Activated T-cell treated with anti-CD3 and anti-CD28 coated beads, Interleukin-2, amount 50 U/mL, for 24 hours (primary cell): ENCODE data around the gene ASPSCR1.

ENCODE experiments used
- DNase-seq: peaks from one replicate; pipeline ENCODE4 v3.0.0-alpha.2; 2020
- H3K27ac Mint-ChIP-seq: 2 replicates; pipeline ENCODE4 v1.8.0; 2020; ENCODE audit warnings: mild to moderate bottlenecking, mixed read lengths
- H3K27me3 Mint-ChIP-seq: 2 replicates; pipeline ENCODE4 v1.8.0; 2020; ENCODE audit warnings: mixed read lengths
- H3K36me3 Mint-ChIP-seq: 2 replicates; pipeline ENCODE4 v1.8.0; 2020; ENCODE audit warnings: low read depth, mixed read lengths
- H3K4me1 Mint-ChIP-seq: 2 replicates; pipeline ENCODE4 v1.8.0; 2020; ENCODE audit warnings: low read depth, mixed read lengths
- H3K4me3 Mint-ChIP-seq: 2 replicates; pipeline ENCODE4 v1.8.0; 2020; ENCODE audit warnings: mild to moderate bottlenecking, moderate library complexity, mixed read lengths
- H3K9me3 Mint-ChIP-seq: 2 replicates; pipeline ENCODE4 v1.8.0; 2020; ENCODE audit warnings: mixed read lengths

ASPSCR1 gene

DNA sequence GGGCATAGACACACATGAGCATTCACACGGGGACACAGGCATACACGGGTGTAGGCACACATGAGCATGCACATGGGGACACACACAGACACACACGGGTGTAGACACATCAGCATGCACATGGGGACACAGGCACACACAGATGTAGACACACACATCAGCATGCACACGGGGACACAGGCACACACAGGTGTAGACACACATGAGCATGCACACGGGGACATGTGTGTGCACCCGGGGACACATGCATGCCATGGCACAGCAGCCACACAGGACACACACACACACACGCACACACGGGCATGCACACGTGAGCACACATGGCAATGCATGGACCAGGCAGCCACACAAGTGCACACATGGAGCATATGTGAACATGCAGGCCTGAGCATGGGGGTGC, 65.2 kb downstream of the ASPSCR1 start:
- Mint-ChIP-seq H3K27ac (no peak overlapping the region), H3K9me3 (no peaks in the 10 kb centered on the region), H3K36me3 (peaks cover 7% of the 10 kb centered on the region), H3K4me1 (peaks cover 14% of the 10 kb centered on the region), H3K27me3 (no peaks in the 10 kb centered on the region), H3K4me3 (no peak overlapping the region)
- DNase-seq = no peak

DNA sequence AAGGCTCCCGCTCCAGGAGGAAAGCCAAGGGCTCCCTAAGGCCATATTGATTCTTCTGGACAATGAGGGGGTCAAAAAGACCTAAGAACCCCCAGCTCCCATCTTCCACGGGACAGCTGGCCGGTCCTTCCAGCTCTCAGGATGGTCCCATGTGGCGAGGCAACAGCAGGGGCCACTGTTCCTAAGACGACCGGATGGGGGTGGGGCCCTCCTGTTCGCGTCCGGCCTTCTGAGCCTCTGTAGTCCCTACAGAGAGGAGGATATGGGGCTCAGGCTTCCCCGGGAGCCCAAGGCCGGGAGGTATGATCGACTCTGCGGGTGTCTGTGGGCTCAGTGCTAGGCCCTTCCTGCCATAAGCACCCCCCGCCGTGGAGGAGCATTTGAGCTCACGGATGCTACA, 66.1 kb downstream of the ASPSCR1 start:
- Mint-ChIP-seq H3K4me3 (no peak overlapping the region), H3K36me3 (peaks cover 9% of the 10 kb centered on the region), H3K27me3 (no peaks in the 10 kb centered on the region), H3K4me1 (peaks cover 9% of the 10 kb centered on the region), H3K27ac (no peak overlapping the region), H3K9me3 (no peaks in the 10 kb centered on the region)
- no peak for DNase-seq

DNA sequence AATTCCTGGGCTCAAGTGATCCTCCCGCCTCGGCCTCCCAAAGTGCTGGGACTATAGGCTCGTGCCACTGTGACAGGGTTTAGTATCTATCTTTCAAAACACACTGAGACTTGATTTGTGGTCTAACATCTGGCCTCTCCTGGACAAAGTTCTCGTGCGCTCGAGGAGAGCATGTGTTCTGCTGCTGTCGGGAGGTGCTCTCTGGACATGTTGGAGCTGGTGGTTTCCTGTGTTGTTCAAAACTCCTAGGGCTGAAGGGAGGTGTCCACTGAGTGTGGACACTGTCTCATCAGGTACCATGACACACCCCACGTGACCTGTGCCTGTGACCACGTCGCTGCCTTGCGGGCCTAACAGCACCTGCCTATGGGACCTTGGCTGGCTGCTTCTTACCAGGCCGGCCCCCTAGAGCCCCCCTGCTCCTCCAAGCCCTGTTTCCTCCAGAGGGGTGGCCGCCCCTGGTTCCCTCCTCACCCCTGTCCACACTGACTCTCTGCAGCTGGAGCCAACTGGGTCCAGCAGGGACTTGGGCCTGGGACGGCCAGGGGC, 68.6 kb downstream of the ASPSCR1 start:
- Mint-ChIP-seq H3K27ac (no peak overlapping the region), H3K27me3 (no peaks in the 10 kb centered on the region), H3K9me3 (no peaks in the 10 kb centered on the region), H3K36me3 (peaks cover 17% of the 10 kb centered on the region), H3K4me3 (no peak overlapping the region), H3K4me1 (peaks cover 14% of the 10 kb centered on the region)
- no peak for DNase-seq

DNA sequence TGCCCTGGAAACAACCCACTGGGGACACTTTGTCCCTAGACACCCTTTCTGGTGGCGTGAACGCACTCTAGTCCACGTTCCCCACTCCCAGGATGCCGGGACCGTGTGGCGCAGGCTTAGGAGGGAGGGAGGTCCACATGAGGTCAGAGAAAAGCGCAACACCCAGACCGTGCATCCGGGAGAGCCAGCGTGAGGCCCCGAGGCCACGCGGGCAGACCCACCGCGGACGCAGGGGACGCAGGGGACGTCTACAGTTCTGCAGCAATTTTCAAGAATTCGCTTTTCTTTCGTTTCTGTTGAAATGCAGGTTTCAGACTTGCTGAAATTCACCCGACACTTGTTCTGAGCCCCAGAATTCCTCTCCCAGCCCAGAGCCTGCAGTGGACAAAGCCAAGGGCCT, 69.5 kb downstream of the ASPSCR1 start:
- H3K4me3 Mint-ChIP-seq = no peak overlapping the region
- no peaks in the 10 kb centered on the region for H3K27me3 Mint-ChIP-seq

DNA sequence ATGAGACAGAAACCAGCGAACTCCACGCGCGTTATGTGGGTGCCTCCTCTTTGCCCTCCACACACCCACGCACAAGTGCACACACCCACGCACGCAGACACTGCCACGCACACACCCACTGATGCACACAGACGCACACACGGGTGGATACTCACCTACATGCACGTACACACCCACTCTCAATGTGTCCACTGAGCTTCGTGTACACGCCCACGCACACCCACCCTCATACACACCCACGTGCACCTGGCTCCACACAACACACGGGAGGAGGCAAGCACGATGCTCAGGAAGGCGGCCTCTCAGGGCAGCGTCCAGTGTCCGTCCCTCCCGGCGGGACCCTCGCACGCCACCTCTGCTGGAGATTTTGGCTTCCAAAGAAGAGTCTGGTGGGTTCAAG, 70.0 kb downstream of the ASPSCR1 start:
- peaks cover 14% of the 10 kb centered on the region for H3K4me1 Mint-ChIP-seq
- no peak overlapping the region for H3K27ac Mint-ChIP-seq
- H3K9me3 Mint-ChIP-seq = no peaks in the 10 kb centered on the region
- H3K36me3 Mint-ChIP-seq = peaks cover 19% of the 10 kb centered on the region
- no peak overlapping the region for H3K4me3 Mint-ChIP-seq
- no peaks in the 10 kb centered on the region for H3K27me3 Mint-ChIP-seq
- DNase-seq = no peak

More for the DNA sequence above, 69.5 kb downstream of the ASPSCR1 start:
- no peaks in the 10 kb centered on the region for H3K9me3 Mint-ChIP-seq
- DNase-seq = no peak
- H3K4me1 Mint-ChIP-seq = peaks cover 14% of the 10 kb centered on the region
- H3K36me3 Mint-ChIP-seq = peaks cover 17% of the 10 kb centered on the region
- no peak overlapping the region for H3K27ac Mint-ChIP-seq

DNA sequence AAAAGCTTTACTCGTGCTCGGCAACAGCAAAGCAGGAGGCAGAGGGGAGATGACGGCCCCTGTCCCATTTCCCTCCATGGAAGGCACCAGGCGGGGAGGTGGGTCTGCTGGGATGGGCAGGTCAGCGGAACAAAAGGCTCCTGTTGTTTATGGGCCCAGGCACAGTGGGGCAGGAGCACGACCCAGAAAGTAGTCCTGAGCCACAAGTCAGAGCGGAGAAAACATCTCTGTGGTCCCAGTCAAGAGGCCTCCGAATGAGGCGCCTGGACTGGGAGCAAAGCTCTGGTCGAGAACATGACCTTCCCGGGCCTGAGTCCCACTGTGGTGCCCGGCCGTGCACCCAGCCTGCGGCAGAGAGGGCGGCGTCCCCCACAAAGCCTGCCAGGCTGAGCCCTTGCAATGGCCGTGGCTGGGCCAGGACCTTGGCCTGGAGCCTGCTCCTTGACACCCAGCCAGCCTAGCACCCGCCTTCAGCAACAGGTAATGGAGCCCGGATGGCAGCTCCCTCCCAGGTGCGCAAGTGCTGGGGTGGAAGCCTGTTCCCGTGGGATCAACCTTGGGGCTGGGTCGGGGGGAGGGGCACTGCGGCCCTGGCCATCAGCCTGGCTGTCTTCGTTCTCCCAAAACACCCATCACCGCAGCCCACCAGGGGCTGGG, 70.6 kb downstream of the ASPSCR1 start:
- Mint-ChIP-seq H3K27me3 (no peaks in the 10 kb centered on the region), H3K9me3 (no peaks in the 10 kb centered on the region), H3K4me3 (no peak overlapping the region), H3K36me3 (peaks cover 19% of the 10 kb centered on the region), H3K4me1 (peaks cover 18% of the 10 kb centered on the region), H3K27ac (no peak overlapping the region)
- DNase-seq = no peak

DNA sequence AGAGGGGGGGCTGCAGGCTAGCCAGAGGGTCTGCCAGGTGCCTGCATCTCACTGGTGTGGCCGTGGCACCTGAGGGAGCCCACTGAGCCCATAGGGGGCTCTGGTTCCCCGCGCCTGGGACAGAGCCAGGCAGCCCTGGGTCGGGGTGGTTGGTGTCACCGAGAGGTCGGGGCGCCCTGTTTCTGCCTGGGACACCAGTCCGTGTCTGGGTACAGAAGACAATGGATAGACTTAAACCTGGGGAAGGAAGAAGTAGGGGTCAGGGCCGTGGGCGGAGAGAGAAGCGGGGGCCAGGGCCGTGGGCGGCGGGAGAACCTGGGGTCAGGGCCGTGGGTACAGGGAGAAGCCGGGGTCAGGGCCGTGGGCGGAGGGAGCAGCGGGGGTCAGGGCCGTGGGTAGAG, 71.1 kb downstream of the ASPSCR1 start:
- Mint-ChIP-seq H3K4me1 (peaks cover 24% of the 10 kb centered on the region), H3K27ac (no peak overlapping the region)

DNA sequence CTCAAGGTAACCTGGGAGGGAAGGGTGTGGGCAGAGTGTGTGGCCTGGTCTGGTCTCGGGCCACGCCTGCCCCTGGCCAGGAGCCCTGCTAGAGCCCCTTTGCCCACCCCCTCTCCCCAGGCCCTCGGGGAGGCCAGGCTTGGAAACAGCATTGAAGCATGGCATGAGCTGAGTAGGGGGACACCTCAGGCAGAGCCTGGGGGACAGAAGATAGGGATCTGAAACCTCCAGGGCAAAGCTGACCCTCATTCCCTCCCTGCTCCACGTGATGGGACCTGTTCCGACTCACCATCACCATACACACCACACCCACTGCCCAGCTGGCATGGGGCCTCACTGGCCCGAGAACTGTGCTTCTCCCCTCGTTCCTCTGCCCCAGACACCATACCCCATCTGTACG, 71.7 kb downstream of the ASPSCR1 start:
- H3K9me3 Mint-ChIP-seq = no peaks in the 10 kb centered on the region
- no peak overlapping the region for H3K4me3 Mint-ChIP-seq
- peaks cover 27% of the 10 kb centered on the region for H3K36me3 Mint-ChIP-seq
- DNase-seq = no peak
- no peak overlapping the region for H3K27ac Mint-ChIP-seq
- H3K4me1 Mint-ChIP-seq = peaks cover 26% of the 10 kb centered on the region
- H3K27me3 Mint-ChIP-seq = no peaks in the 10 kb centered on the region

More for the DNA sequence above, 71.1 kb downstream of the ASPSCR1 start:
- H3K36me3 Mint-ChIP-seq = peaks cover 22% of the 10 kb centered on the region
- H3K9me3 Mint-ChIP-seq = no peaks in the 10 kb centered on the region
- no peak for DNase-seq
- H3K27me3 Mint-ChIP-seq = no peaks in the 10 kb centered on the region
- H3K4me3 Mint-ChIP-seq = no peak overlapping the region

DNA sequence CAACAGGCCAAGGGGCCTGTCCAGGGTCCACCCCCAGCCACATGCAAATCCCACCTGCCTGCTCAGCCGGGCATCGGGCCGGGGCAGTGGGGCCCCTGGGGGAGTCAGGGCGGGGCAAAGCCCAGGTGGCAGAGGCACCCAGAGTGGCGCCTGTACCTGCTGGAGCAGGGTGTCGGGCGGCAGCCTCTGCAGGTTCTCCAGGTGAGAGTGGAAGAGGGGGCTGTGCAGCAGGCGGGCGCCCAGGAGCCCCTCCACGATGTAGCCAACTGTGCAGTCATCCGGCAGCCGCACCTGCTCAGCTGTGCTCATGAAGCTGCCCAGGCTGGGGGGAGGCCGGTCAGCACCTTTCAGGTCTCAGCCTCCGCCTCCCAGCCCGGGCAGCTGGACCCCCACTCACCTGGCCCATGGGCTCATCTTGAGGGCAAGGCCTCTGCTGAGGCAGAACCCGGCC, 72.1 kb downstream of the ASPSCR1 start:
- DNase-seq = no peak
- H3K9me3 Mint-ChIP-seq = no peaks in the 10 kb centered on the region
- H3K27ac Mint-ChIP-seq = no peak overlapping the region
- H3K4me3 Mint-ChIP-seq = peak overlapping the region; percentile 86
- H3K27me3 Mint-ChIP-seq = no peaks in the 10 kb centered on the region
- peaks cover 26% of the 10 kb centered on the region for H3K4me1 Mint-ChIP-seq
- peaks cover 32% of the 10 kb centered on the region for H3K36me3 Mint-ChIP-seq

DNA sequence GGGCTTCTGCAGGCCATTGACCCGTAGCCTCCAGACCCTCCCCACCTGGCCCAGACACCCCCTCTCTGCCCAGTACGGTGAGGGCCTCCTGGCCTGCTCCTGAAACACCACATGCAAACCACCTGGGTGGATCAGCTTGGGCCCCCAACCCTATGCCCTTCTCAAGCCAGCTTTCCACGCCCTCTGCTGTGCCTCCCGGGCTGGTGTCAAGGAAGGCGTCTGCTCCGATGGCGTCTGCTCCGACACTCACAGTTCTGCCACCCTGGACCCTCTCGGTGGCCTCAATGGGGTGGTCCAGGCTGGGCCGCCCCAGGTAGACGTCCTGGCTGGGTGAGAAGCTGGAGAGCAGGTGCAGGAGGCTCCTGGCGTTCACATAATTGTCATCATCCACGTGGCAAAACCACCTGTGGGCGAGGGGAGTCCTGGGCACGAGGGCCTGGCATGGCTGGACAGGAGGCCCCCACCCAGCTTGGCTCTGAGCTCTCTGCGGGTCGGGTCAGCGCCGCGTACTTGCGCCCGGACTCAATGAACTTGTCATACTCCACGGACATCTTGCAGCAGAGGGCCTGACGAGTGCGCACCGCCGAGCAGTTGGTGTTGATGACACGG, 72.8 kb downstream of the ASPSCR1 start:
- Mint-ChIP-seq H3K4me3 (peak overlapping the region; percentile 86), H3K27ac (peak overlapping the region; percentile 89), H3K9me3 (no peaks in the 10 kb centered on the region)

DNA sequence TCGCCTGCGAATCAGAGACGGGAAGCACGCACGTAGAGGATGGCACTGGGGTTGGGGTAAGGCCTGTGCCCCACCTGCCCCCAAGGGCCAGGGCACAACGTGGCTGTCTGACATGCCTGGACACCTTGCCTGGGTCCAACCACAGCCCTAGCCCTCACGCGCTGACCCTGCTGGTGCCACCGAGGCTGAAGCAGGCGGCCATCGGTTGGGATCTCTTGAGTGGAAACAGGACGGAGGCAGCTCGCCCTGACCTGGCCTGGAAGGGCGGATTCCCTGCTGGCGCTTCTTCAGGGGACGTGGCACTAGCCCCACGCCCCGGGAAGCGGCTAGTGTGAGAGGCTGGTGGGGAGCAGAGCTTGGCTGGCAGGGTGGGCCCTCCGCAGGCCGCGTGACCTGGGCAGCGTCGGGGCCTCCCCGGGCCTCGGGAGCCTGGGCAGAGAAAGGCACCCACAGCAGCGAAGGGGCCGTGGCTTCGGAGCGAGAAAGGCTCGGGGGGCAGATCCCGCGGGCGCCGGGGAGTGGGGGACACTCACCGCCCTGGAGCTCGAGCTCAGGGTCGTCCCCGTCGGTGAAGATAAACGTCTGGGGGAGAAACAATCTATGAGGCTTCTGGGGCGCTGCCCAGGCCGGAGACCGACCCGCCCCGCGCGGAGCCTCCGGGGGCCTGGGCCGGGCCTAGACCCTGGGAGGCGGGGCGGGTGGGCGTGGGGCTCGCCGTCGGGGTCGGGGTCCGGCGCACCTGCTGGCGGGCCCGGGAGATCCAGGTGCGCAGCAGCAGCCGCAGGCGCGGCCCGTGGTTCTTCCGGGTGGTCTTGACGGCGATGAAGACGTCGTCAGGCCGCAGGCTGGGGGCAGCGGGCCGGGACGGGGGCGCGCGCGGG, 73.6 kb downstream of the ASPSCR1 start:
- DNase-seq = no peak
- Mint-ChIP-seq H3K9me3 (no peaks in the 10 kb centered on the region), H3K4me3 (peak overlapping the region; percentile 86), H3K27ac (peak overlapping the region; percentile 89), H3K27me3 (no peaks in the 10 kb centered on the region), H3K4me1 (peaks cover 28% of the 10 kb centered on the region), H3K36me3 (peaks cover 44% of the 10 kb centered on the region)

More for the DNA sequence above, 72.8 kb downstream of the ASPSCR1 start:
- H3K4me1 Mint-ChIP-seq = peaks cover 28% of the 10 kb centered on the region
- DNase-seq = no peak
- no peaks in the 10 kb centered on the region for H3K27me3 Mint-ChIP-seq
- H3K36me3 Mint-ChIP-seq = peaks cover 39% of the 10 kb centered on the region

DNA sequence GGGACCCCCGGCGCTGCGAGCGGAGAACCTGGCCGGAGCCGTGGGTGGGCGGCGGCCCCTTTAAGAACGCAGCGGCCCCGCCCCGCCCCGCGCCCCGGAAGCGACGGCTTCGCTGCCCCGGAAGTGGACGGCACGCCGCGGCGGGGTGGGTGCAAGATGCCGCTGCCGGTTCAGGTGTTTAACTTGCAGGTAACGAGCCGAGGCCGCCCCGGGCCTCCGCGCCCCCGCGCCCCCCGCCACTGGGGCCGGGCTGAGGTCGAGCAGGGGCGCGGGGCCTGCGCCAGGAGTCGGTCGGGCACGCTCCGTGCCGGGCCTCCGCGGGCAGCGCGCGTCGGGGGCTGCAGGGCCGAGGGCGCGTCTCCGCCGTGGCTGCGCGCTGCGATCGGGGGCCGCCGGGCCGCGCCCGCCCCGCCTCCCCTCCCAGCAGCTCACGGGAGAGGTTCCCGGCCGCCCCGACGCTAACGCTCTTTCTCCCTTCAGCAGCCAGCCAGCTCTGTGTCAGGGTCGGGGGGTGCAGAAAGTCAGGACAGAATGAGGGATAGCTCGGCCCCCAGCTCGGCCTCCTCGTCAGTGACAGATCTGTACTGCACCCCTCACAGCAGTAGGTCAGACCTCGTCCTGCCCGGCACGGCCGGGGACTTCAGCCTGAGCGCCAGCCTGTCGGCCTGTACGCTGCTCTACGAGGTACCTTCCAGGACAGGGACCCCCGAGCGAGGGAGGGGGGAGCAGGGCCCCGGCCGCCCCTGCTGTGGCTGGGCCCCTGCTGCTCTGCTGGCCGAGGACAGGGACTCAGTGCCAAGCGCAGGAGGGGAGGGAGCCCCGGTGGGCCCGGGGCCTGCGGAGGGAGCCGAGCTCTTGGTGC, 74.6 kb downstream of the ASPSCR1 start, which contains the start of the genes GPS1 and RFNG:
TSS of gene GPS1 (plus strand) at position 123 of the 862 bp plus-strand sequence. CDS start at position 157, 34 bp downstream.
TSS of gene RFNG (minus strand) at position 36 of the 862 bp plus-strand sequence. CDS start 45 bp downstream, outside the sequence.
- H3K9me3 Mint-ChIP-seq = no peaks in the 10 kb centered on the region
- H3K27ac Mint-ChIP-seq = peak within 1 kb of the TSS; percentile 89
- DNase-seq = peak; percentile 90
- no peaks in the 10 kb centered on the region for H3K27me3 Mint-ChIP-seq
- peaks cover 28% of the 10 kb centered on the region for H3K4me1 Mint-ChIP-seq
- peaks cover 53% of the 10 kb centered on the region for H3K36me3 Mint-ChIP-seq
- H3K4me3 Mint-ChIP-seq = peak within 1 kb of the TSS; percentile 89

DNA sequence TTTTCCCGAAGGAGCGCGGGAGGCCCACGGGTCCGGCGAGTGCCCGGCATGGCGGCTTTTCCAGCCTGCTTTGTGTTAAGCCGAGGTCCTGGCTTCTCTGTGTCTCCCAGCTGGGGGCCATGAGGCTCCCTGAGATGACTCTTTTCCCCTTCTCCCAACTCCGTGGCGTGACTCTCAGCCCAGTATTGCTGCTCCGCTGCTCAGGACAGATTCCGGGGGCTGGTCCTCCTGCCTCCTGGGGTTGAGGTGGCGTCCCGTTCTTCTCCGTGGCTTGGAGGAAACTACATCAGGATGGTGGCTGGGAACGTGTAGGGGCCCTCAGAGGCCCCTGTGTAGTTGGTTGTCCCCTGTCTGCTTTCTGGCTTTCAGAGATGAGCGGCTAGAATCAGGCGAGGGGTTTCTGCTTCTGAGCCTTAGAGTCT, 75.2 kb downstream of the ASPSCR1 start:
- H3K27ac Mint-ChIP-seq = peak overlapping the region; percentile 77
- H3K4me1 Mint-ChIP-seq = peaks cover 24% of the 10 kb centered on the region
- peaks cover 51% of the 10 kb centered on the region for H3K36me3 Mint-ChIP-seq

More for the DNA sequence above, 75.2 kb downstream of the ASPSCR1 start:
- no peaks in the 10 kb centered on the region for H3K27me3 Mint-ChIP-seq
- no peak for DNase-seq
- H3K9me3 Mint-ChIP-seq = no peaks in the 10 kb centered on the region
- peak overlapping the region; percentile 89 for H3K4me3 Mint-ChIP-seq
